GM19455 (cell line): Measurements from ENCODE around the gene KLHL26.

Experiments
- ATAC-seq: cut with Tn5 transposase; IDR thresholded peaks from one replicate; pipeline ENCODE4 v1.9.1; 2021; ENCODE audit not compliant: unreplicated experiment

The KLHL26 gene

DNA sequence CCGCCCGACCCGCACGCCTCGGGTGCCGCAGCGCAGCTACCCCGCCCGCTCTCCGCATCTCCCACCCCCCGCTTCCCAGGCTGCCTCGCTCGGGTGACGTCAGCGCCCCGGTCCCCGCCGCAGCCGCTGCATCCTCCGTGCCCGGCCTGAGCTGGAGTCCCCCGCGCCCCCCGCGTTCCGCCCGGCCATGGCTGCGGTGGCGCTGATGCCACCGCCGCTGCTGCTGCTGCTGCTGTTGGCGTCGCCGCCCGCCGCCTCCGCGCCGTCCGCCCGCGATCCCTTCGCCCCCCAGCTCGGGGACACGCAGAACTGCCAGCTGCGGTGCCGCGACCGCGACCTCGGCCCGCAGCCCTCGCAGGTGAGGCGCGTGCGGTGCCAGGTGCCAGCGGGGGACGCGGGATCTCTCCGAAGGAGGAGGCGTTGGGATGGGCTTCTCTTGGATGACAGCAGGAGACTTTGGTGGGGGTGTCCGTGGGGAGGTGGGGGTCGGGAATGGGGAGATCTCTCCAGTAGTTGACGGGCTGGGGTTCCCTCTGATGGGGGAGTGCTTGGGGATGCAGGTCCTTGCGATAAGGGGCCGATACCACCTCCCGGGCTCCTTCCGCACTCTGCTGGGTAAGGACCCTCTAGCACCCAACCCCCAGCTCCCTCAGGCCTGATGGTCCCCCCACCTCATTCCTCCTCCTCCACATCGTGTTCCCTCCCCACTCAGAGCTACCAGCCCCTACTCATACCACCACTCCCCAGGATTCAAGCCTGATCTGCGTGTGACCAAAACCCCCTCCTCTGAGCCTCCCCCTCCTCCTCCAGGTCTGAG, 23.8 kb upstream of the KLHL26 start, which contains the start of gene TMEM59L:
Gene TMEM59L (plus strand): TSS at position 99 of the 817 bp plus-strand sequence. CDS start 89 bp downstream, at position 188.
- no peak for ATAC-seq

GRCh38 chr19:18613589-18614234, 23.1 kb upstream of the KLHL26 start:
- no peak for ATAC-seq

DNA sequence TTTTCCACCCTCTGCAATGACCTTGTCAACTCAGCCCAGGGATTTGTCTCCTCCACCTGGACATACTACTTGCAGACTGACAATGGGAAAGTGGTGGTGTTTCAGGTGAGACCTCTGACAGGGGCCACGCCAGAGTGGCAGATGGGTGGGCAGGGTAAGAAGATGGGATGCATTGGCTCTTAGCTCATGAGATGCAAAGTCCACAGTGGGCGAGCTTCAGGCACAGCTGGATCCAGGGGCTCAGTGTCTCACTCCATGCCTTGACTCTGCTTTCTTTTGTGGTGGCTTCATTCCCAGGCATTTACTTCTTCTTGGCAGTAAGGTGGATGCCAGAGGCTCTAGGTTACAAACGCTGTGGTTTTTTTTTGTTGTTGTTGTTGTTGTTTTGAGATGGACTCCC, 20.8 kb upstream of the KLHL26 start:
- ATAC-seq: no peak

DNA sequence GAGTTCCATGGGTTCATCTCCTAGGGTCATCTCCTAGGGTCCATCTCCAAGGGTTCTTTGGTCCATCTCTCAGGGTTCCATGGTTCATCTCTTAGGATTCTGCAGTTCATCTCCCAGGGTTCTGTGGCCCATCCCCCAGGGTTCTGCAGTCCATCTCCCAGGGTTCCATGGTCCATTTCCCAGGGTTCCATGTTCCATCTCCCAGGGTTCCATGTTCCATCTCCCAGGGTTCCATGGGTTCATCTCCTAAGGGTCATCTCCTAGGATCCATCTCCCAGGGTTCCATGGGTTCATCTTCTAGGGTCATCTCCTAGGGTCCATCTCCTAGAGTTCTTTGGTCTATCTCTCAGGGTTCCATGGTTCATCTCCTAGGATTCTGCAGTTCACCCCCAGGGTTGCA, 19.3 kb upstream of the KLHL26 start:
- no peak for ATAC-seq

GRCh38 chr19:18618236-18618635, 18.6 kb upstream of the KLHL26 start:
- ATAC-seq: no peak

- no peak for ATAC-seq
Measured at GRCh38 chr19:18620311-18620710, 16.5 kb upstream of the KLHL26 start.

GRCh38 chr19:18620902-18621301, 15.9 kb upstream of the KLHL26 start:
- ATAC-seq: no peak

- no peak for ATAC-seq
Measured at GRCh38 chr19:18626906-18627305, 9.9 kb upstream of the KLHL26 start.

- ATAC-seq: no peak
Measured at GRCh38 chr19:18629166-18630088, 7.4 kb upstream of the KLHL26 start.

GRCh38 chr19:18633321-18633720, 3.5 kb upstream of the KLHL26 start:
- ATAC-seq: no peak

GRCh38 chr19:18634612-18635297, 2.1 kb upstream of the KLHL26 start:
- ATAC-seq: no peak

DNA sequence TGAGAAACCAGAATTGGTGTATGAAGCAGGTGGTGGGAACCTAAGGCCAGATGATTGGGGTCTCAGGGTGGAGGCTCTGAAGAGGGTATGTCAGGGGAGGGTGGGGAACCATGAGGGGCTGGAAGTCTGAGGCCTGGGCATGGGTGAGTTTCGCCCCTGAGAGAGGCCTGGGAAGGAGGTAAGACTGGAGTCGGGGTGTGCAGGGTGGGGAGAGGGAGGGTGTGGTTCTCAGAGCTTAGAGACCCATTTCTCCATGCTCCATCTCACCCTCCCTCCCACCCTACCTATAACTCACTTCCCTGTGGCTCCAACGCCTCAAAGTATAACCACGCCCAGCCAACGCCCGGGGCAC, 1.0 kb upstream of the KLHL26 start:
- no peak for ATAC-seq

DNA sequence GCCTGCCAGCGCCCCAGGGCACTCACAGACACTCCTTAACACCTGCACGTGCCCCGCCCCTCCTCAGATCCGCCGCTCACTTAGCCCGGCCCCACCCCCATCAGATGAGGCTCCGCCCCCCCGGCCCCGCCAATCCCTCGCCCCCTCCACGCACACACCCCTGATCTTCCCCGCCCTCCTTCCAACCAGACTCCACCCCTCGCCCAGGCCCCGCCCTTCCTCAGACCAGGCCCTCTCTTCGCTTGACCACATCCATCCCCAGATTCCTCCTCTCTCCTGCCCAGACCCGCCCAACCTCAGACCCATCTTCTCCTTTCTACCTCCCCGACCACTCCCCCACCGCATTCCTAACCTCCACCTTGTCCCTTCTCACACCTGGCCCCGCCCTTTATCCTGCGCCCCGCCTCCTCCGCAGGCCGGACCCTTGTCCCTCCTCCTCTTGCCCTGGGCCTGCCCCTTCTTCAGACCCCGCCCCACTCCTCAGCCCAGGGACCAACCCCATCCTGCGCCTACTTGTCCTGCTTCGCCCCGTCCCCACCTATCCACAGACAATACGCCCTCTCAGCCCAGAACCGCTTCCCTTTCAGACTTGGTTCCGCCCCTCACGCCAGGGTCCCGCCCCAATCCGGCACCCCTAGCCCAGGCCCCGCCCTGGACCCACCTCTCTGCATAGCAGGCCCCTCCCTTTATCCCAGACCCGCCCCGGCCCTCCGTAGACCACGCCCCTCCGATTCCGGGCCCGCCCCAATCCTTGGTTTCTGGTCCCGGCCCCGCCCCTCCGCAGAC, 452 bp upstream of the KLHL26 start:
- peak; percentile 79 for ATAC-seq

- no peak for ATAC-seq
Measured at GRCh38 chr19:18637673-18638630, 1.1 kb downstream of the KLHL26 start.

DNA sequence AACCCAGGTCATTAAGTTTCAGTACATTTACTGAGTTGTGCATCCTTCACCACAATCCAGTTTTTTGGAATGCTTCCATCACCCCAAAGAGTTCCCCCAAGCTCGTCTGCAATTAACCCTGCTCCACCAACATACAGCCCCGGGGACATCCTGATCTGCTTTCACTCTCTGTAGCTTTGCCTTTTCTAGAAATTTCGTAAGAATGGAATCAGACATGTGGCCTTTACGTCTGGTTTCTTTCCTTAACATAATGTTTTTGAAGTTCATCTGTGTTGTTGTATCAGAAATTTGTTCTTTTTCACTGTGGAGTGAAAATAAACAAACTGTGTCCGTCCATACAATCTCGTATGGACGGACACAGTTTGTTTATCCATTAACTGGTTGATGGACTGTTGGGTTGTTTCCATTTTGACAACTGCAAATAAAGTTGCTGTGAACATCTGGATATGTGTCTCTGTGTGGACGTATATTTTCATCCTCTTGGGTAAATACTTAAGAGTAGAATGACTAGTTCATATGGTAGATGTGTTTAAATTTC, 2.9 kb downstream of the KLHL26 start:
- ATAC-seq: no peak

GRCh38 chr19:18644196-18645034, 7.6 kb downstream of the KLHL26 start:
- ATAC-seq: no peak

DNA sequence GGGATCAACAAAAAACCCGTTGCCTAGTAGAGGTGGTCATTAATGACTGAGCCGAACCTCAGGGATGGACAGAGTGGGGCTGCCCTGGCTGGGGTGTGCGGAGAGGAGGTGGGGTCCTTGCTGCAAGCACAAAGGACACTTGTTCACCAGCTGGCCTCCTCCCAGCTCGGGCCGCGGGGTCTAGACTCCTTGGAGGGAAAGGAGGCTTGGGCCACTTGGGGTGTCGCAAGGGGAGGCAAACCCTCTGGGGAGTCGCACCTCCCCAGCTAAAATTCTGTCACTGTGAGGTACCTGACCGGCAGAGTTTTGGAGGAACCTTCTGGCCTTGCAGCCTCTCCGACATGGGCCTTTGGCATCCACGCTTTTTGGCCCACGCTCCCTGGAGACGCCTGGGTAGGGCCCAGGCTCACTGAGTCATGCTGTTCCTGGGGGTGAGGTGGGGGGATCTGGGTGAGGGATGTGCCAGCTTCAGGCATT, 8.2 kb downstream of the KLHL26 start:
- ATAC-seq: no peak
